Effector CD8-positive, alpha-beta T cell (primary cell): Measurements from ENCODE around the gene NPBWR2.
"Not testable (repeated sequence)": the region's sequence is repeated elsewhere in the genome, so short reads cannot be mapped to it uniquely, and the experiment has no call there.

Experiments
- DNase-seq: peaks from one replicate; lab custom pipeline; 2025; lab: John Stamatoyannopoulos, UW

The NPBWR2 gene

DNA sequence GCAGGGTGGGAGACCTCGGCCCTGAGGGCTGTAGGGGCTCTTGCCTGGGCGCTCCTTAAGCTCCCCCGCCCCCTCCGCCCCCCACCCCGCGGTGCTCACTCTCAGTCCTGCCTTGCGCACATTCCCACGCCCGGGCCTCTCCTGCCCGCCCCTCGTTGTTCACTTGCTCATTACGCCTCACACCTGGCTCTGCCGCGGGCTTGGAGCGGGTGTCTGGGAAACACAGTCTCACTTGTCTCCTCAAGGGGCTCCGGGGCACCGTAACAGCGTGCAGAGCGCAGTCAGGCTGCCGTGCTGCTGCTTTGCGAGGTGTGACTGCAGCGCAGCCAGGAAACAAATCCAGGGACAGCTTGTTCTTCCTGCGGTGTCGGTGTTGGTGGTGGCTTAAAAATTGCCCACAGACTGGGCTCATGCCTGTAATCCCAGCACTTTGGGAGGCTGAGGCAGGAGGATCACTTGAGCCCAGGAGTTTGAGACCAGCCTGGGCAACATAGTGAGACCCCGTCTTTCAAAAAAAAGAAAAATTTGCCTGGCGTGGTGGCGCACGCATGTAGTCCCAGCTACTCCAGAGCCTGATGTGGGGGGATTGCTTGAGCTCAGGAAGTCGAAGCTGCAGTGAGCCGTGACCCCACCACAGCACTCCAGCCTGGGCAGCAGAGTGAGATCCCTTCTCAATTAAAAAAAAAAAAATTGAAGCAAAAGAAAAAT, 4.6 kb downstream of the NPBWR2 start:
- DNase-seq = no peak

DNA sequence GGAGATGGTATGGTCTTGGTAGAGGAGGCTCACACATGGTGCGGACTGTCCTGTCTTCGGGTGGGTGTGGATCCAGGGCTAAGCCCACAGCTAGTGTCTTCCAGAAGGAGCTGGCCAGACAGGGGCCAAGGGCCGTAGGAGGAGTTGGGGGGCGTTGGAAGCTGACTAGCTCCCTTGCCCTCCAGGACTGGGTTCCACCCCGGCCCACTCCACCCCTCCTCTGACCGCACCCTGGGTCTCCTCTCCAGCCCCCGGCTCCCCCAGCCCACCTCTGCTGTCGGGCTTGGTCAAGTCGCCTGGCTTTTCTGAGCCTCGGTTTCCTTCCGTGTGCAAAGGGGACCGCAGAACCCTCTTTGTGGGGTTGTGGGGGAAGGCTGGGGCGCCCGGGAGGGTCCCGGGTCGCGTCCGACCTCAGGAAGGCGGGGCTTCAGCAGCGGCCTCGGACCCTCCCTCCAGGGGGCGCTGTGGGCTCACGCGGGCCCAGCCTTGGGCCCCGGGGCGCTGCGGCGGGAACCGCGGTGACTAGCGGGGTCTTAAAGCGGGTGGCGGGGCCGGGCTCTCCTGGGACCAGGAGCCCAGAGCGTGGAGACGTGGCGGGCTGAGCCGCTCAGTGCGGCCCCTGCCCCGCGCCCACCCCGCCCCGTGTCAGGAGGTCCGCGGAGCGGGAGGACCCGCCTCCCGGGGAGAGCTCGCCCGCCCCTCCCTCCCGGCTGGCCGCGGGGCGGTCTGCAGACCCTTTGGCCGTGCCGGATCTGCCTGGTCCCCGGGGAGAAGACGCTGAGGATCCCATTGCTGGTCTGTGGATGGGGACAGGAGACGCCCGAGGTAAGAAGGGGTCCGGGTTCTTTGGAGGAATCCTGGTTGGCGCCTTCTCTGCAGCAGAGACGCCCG, 5.4 kb downstream of the NPBWR2 start:
- DNase-seq = peak; percentile 52

DNA sequence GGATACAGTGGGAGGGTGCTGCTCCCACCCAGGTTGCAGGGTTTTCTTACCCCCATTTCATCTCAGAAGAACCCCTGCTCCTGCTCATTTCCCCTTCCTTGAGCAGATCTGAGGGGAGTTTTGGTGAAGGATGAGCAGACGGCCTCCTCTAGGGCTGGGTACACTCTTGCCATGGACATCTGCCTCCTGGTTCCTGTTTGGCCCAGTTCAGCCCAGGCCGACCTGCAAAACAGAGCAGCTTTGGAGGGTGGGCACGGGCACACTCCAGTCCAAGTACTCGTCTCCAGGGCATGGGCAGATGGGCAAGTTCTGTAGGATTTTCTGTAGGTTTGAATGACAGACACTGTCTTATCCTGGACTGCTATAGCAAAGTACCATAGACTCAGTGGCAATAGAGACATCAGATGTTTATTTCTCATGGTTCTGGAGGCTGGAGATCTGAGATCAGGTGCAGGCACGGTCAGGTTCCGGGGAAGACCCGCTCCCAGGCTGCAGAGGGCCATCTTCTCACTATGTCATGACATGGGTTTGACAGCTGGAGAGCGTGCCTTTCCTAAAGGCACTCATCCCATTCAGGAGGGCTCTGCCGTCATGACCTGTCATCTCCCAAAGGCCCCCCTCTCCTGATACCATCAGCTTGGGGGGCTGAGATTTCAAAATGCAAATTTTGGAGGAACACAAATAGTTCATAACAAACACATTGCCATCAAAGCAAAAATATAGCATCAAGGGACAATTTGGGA, 6.2 kb downstream of the NPBWR2 start:
- no peak for DNase-seq

DNA sequence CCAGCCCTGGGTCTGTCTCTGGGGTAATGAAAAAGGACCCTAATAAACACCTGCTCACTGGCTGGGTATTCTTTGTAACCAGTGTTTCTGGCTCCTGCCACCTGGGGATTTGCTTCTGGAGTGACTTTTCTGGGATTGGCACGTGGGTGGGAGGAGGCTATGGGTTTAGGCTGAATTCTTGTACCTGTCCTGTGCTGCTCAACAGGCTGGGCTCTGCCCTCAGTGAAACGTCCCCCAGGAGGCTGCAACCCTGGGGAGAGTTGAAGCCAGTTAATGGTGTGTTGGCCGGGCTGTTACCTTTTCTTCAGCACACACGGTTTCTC, 6.8 kb downstream of the NPBWR2 start:
- no peak for DNase-seq

DNA sequence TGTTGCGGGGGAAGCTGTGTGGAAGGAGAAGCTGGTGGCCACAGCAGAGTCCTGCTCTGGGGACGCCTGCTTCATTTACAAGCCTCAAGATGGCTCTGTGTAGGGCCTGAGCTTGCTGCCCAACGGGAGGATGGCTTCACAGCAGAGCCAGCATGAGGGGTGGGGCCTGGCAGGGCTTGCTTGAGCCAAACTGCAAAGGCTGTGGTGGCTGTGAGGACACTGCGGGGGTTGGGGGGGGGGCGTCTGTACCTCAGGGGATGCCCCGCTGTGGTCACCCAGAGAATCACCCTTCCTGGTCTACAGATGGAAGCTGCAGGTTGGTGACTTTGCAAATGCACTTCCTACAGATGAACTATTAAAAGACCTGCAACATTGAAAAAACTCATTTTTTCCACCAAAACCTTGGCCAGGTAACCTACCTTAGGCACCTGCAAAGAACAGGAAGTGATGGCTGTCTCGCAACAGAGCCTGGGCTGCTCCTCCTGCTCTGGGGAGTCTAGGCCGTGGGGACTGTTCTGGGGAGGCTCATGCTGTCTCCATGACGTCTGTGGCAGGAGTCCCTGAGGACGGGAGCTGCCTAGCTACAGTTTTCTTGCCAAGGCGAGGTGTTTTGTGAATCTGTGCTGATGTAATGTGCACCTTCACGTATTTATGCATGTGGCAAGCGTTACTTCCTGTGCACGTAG, 7.3 kb downstream of the NPBWR2 start:
- DNase-seq = no peak

DNA sequence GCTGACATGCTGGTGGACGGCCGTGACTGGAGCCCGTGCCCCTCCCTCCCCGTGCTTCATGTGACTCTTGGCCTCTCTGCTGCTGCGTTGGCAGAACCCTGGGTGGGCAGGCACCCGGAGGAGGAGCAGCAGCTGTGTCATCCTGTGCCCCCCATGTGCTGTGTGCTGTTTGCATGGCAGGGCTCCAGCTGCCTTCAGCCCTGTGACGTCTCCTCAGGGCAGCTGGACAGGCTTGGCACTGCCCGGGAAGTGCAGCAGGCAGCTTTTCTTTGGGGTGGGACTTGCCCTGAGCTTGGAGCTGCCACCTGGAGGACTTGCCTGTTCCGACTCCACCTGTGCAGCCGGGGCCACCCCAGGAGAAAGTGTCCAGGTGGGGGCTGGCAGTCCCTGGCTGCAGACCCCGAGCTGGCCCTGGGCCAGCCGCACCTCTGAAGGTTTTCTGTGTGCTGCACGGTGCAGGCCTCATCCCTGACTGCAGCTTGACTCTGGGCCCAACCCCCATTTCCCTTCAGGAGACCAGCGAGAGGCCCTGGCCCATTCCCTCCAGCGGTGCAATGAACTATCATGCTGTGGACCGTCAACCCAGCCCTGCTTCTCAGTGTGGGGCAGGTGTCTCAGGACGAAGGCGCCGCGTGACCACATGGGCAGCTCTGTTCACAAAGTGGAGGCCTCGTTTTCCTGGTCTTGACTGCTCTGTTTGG, 8.1 kb downstream of the NPBWR2 start:
- no peak for DNase-seq

DNA sequence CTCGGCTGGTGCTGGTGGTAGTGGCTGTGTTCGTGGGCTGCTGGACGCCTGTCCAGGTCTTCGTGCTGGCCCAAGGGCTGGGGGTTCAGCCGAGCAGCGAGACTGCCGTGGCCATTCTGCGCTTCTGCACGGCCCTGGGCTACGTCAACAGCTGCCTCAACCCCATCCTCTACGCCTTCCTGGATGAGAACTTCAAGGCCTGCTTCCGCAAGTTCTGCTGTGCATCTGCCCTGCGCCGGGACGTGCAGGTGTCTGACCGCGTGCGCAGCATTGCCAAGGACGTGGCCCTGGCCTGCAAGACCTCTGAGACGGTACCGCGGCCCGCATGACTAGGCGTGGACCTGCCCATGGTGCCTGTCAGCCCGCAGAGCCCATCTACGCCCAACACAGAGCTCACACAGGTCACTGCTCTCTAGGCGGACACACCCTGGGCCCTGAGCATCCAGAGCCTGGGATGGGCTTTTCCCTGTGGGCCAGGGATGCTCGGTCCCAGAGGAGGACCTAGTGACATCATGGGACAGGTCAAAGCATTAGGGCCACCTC, 8.8 kb downstream of the NPBWR2 start:
- no peak for DNase-seq

DNA sequence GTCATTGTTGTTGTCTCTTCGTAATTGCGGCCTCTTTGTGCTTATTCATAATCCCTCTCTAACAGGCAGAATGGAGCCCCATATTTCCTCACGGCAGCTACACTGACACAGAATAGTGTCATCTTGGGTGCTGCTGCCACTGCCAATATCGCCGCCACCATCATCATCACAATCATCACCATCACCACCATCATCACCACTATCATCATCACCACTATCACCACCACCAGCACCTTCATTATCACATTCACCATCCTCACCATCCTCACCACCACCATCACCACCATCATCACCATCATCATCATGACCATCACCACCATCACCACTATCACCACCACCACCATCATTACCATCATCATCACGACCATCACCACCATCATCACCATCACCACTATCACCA, 10.8 kb downstream of the NPBWR2 start:
- DNase-seq = no peak

DNA sequence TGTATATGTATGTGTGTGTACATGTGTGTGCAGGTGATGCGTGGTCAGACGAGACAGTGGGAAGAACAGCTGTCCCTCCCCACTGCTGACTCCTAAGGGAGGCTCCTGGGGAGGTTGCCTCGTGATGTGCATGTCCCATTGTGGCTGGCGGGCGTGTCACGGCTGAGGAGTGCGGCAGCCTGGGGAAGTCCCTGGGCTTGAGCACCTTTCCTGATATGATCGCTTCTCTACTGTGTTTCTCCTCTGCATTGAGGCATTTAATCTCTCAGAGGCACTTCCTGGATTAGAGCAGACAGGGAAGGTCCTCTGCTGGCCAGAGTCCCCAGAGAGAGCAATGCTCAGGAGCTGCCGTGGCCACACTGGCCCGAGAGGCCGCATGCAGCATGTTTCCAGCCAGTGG, 11.4 kb downstream of the NPBWR2 start:
- DNase-seq = no peak

DNA sequence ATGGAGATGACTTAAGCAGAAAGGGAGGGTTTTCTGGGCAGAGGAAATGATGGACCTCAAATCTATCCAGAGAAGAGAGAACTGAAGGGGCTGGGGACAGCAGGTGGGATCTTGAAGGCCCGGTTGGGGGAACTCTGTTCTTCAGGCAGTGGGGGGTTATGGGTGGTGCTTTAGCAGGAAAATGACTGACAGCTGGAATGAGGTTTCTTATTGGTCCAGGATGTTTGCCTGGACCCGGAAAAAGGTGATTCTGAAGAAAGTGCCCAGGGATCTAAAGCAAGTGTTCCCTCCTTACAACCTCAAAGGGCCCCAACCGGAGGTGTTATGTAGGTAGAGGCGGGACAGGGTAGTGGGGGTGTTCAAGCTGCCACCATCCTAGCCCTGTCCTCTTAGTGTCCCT, 11.9 kb downstream of the NPBWR2 start:
- DNase-seq = no peak

DNA sequence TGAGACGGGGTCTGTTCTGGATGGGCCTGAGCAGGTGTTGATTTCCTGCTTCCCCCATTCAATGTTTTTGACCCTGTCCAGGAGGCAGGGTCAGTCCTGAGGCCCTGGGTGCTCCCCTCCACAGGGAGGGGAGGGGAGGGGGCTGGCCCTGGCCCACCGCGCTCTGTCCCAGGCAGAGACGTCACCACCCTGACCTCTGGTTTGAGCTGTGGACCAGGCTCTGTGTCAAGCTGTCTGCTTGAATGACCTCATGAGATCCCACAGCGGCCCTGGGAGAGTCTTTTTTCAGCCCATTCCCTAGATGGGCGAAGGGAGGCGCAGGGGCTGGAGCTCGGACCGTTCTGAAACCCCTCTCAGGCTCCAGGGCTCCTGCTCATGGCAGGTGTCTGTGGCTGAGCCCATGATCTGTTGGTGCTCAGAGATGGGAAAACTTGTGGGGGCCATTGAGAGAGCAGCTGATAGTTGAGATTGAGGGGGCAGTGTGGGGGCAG, 14.3 kb downstream of the NPBWR2 start:
- no peak for DNase-seq

DNA sequence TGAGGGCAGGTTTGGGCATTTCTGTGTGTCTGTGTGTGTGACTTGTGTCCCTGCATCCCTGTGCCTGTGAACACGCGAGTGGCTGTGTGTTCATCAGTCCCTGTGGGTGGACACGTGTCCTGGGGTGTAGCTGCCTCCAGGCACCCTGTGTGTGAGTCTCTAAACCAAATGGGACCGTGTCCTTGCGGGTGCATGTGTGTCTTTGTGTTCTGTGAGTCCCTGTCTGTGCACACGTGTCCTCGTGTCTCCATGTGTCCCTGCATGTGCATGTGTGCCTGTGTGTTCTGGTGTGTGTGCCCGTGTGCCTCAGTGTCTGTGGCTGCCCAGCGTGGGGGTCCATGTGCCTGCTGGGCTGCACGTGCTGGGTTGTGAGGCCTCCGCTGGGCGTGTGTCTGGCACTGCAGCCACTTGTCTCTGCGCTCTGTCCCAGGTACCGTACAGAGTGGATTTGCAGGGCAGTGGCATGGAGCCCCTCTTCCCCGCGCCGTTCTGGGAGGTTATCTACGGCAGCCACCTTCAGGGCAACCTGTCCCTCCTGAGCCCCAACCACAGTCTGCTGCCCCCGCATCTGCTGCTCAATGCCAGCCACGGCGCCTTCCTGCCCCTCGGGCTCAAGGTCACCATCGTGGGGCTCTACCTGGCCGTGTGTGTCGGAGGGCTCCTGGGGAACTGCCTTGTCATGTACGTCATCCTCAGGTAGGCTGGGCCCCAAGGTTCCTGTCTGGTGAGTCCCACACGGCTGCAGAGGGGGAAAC, 14.9 kb downstream of the NPBWR2 start:
- no peak for DNase-seq

DNA sequence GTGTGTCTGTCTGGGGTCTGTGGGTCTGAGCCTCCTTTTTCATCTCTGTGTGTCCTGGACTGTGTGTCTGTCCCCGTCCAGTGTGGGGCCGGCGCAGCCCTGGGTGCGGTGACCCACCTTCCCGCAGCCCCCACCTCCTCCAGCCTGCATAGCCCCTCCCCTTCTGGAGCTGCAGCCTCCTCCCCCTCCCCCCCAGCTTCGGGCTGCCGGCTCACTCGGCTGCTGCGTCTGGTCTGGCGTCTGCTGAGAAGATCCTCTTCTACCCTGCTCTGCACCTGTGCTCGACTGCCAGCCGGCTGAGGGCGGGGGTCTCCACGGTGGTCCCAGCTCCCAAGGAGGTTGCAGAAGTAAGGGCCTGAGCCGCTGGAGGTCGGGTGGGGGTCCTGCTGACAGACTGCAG, 15.6 kb downstream of the NPBWR2 start:
- no peak for DNase-seq

DNA sequence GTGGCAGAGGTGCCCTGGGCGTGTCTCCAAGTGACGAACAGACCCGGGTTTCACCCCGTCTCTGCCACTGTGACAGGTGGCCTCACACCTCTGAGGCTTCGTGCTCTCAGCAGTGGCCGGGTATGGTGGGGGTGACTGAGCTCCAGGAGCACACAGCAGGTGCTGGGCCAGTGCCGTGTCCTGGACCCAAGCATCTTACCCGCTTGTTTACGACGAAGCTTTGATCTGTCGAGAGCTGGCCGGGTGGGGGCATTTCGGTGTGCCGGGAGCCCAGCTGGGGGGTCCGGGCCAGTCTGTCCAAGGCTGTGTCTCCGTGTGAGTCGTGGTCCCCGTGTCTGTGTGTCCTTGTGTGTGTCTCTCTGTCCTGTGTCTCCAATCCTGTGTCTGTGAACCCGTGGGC, 16.0 kb downstream of the NPBWR2 start:
- no peak for DNase-seq

DNA sequence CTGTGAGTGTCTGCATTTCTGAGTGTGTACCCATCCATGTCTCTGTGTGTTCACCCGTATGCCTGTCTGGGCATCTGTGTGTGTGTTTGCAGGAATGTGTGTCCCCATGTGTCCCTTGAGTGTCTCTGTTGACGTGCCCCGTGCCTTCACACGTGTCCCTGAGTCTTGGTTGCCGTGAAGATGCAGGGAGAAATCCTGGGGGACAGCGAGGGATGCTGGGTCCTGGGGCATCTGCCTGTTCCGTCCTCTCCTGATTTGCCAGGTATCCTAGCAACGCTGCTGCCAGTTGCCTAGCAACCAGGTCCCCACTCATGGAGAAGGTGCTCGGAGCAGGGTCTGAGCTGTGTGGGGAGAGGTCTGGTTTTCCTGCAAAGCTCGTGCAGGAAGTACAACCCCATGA, 17.2 kb downstream of the NPBWR2 start:
- DNase-seq = no peak

DNA sequence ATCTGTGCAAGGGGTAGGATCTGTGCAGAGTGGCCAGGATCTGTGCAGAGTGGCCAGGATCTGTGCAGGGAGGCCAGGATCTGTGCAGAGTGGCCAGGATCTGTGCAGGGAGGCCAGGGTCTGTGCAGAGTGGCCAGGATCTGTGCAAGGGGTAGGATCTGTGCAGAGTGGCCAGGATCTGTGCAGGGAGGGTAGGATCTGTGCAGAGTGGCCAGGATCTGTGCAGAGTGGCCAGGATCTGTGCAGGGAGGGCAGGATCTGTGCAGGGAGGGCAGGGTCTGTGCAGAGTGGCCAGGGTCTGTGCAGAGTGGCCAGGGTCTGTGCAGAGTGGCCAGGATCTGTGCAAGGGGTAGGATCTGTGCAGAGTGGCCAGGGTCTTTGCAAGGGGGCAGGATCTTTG, 18.8 kb downstream of the NPBWR2 start:
- DNase-seq = not testable (repeated sequence)

DNA sequence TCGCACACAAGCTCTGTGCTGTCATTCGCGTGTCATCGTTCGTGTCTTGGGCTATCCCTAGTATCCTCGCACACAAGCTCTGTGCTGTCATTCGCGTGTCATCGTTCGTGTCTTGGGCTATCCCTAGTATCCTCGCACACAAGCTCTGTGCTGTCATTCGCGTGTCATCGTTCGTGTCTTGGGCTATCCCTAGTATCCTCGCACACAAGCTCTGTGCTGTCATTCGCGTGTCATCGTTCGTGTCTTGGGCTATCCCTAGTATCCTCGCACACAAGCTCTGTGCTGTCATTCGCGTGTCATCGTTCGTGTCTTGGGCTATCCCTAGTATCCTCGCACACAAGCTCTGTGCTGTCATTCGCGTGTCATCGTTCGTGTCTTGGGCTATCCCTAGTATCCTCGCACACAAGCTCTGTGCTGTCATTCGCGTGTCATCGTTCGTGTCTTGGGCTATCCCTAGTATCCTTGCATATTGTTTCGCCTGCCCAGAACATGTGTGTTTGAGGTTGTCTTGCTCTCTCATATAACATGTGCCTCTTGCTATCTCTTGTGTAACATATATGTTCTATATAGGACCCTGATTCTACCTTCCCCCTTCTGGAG, 20.0 kb downstream of the NPBWR2 start:
- DNase-seq = not testable (repeated sequence)

DNA sequence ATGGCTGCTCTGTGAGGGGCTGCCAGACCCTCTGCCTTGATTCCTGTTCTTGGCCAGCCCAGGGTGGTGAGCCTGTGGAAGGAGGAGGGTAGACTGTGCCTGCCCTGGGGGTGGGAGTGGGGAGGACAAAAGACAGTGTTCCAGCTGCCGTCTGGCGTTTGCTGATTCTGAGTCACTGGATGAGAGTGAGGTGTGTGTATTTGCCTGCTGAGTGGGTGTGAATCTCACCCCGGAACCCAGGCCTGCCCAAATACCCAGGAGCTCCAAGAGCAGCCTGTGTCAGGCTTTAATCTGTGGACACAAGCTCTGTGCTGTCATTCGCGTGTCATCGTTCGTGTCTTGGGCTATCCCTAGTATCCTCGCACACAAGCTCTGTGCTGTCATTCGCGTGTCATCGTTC, 20.6 kb downstream of the NPBWR2 start:
- no peak for DNase-seq

DNA sequence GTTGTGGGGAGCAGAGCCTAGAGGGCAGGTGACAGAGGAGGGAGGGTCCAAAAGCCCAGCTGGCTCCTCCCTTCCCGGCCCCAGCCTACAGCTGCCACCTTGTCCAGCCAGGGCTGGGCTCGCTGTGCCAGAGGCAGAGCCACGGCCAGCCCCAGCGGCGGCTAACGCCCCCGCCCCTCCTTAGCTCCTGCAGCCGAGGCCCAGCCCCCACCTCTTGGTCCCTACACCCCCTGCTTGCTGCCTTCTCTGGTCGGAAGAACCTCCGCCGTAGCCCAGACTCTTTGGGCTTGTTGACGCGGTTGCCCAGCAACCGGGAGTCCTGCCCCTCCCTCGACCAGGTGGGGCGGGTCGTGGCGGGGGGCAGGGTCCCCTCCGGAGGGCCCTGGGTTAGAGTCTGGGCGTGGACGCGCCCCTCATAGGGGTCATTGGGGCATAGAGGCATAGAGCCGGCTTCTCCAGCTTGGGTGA, 22.6 kb downstream of the NPBWR2 start:
- DNase-seq = no peak
